Psoas muscle (tissue), 8 donors: ENCODE measurements around the gene C7orf57. TPM values are rescaled to one million over a fixed set of nuclear protein-coding genes. Genes with fewer than 3 reads are reported as not detected.

Experiments used
- ATAC-seq, 4 donors: fragments of 200-7000 bp; cut with Tn5 transposase; one replicate each; pipeline ENCODE4 v1.9.1; 2020; ENCODE audit warnings: moderate library complexity in 3 of 4, mild to moderate bottlenecking in 2 of 4
- DNase-seq, 2 donors: peaks; one replicate each; pipeline ENCODE4 v3.0.0-alpha.2; 2020
- H3K27ac ChIP-seq: fragments of 200-600 bp; one replicate; pipeline ENCODE4 v1.8.0; 2022
- H3K27me3 ChIP-seq, 3 donors: fragments of 200-600 bp in 1 of 3; one replicate each; pipeline versions ENCODE4 v1.6.1 to v1.8.0; 2013 to 2022; ENCODE audit warnings: low read length in 2 of 3, mild to moderate bottlenecking in 2 of 3, moderate library complexity in 1 of 3; ENCODE audit not compliant: insufficient read depth in 3 of 3
- H3K36me3 ChIP-seq, 2 donors: fragments of 200-600 bp in 1 of 2; one replicate each; pipeline versions ENCODE4 v1.6.1 to v1.8.0; 2013 to 2022; ENCODE audit warnings: low read depth in 1 of 2, mild to moderate bottlenecking in 1 of 2, moderate library complexity in 1 of 2; ENCODE audit not compliant: insufficient read depth in 1 of 2
- H3K4me1 ChIP-seq: fragments of 200-600 bp; one replicate; pipeline ENCODE4 v1.8.0; 2022
- H3K4me3 ChIP-seq: fragments of 200-600 bp; one replicate; pipeline ENCODE4 v1.8.0; 2022; ENCODE audit warnings: mild to moderate bottlenecking
- H3K9me3 ChIP-seq: fragments of 200-600 bp; one replicate; pipeline ENCODE4 v1.8.0; 2022
- CTCF ChIP-seq: fragments of 200-600 bp; IDR thresholded peaks from one replicate; pipeline ENCODE4 v1.8.0; 2022; ENCODE audit warnings: antibody characterized with exemption
- WGBS, 3 donors: extraction: QIAGEN DNeasy Blood & Tissue Kit; methylation state at CpG; one replicate each; pipeline versions ENCODE4 v1.1.6 to v1.1.7; 2013; 5-methylcytosine and 5-hydroxymethylcytosine counted together
- intact Hi-C, 2 donors: fragments of 100-400 bp; cut with DNase I; formaldehyde crosslinking; loops; one replicate each; pipeline versions ENCODE4 v1.11.0 to v1.14.2; 2022
- polyA plus RNA-seq, 3 donors: library from polyadenylated mRNA; stranded (reverse); fragments of 200-250 nt; gene quantifications; one replicate each; pipeline ENCODE4 v1.2.3, GENCODE V29; 2013
- total RNA-seq, 4 donors: library from RNA; stranded (reverse); fragmentation: NEBNext Ultra II Directional in 2 of 4; extraction: Animal tissue kit (Norgen Biotek cat#: 25700) in 2 of 4; gene quantifications; one replicate each; pipeline versions ENCODE4 v1.2.1 to v1.2.4, GENCODE V29; 2021 to 2023
- donor health status: healthy with polysubstance abuse.
- donor health status: DM: no; HTN: no; CAD: no; lungs with moderate emphysema.
- donor health status: Bipolar disorder and iron deficiency.
- donor health status: healthy.
- donor health status: DM: yes; HTN: yes; CAD: no.
- donor health status: DM: no; HTN: no; CAD: no.
- donor health status: DM: no; HTN: no; CAD: no.
- donor health status: DM: yes; HTN: yes; CAD: no.

The C7orf57 gene
- total and polyA plus RNA-seq, 7 donors: 0.01 to 0.06 TPM; not detected in 5

GRCh38 chr7:48083114-48083830, 47.9 kb downstream of the C7orf57 start:
- no peak overlapping the region for H3K27ac ChIP-seq
- no peaks in the 10 kb centered on the region for H3K36me3 ChIP-seq
- DNase-seq (no peak), ATAC-seq (no peak)
- intact Hi-C loops: no loop called here
- TF ChIP-seq CTCF: no peak
- 55 to 63% (median 61%) methylated on average over 6 of the region's 6 CpGs for WGBS, 3 donors
- peaks cover 5% of the 10 kb centered on the region for H3K4me1 ChIP-seq
- H3K9me3 ChIP-seq: no peaks in the 10 kb centered on the region
- no peak overlapping the region for H3K4me3 ChIP-seq
- H3K27me3 ChIP-seq: no peaks in the 10 kb centered on the region

GRCh38 chr7:48084727-48085432, 49.5 kb downstream of the C7orf57 start:
- peaks cover 5% of the 10 kb centered on the region for H3K4me1 ChIP-seq
- peak; percentile 67 to 68 for DNase-seq

GRCh38 chr7:48085433-48085791, 50.1 kb downstream of the C7orf57 start:
- H3K4me1 ChIP-seq: peaks cover 5% of the 10 kb centered on the region
- DNase-seq: no peak
- 90 to 96% (median 91%) methylated on average over 1 of the region's 1 CpG for WGBS, 3 donors
- H3K27ac ChIP-seq: peak overlapping the region; percentile 38
- intact Hi-C loops: loop anchor here in 1 of 2 donors (5.0 kb wide), 2 partner anchors 48 to 103 kb away; partner anchors contain the start of gene C7orf57
- no peak overlapping the region for H3K4me3 ChIP-seq
- no peak for ATAC-seq
- peaks cover 0 to 2% of the 10 kb centered on the region in 2 donors for H3K36me3 ChIP-seq
- H3K27me3 ChIP-seq: no peaks in the 10 kb centered on the region
- H3K9me3 ChIP-seq: no peaks in the 10 kb centered on the region
- TF ChIP-seq CTCF: no peak

More at GRCh38 chr7:48084727-48085432, 49.5 kb downstream of the C7orf57 start:
- no peak for TF ChIP-seq CTCF
- H3K27ac ChIP-seq: peak overlapping the region; percentile 38
- H3K9me3 ChIP-seq: no peaks in the 10 kb centered on the region
- H3K4me3 ChIP-seq: no peak overlapping the region
- no peaks in the 10 kb centered on the region for H3K27me3 ChIP-seq
- peak in 3 of 4 donors; percentile 17 to 28 (median 27) for ATAC-seq
- no peaks in the 10 kb centered on the region for H3K36me3 ChIP-seq
- WGBS, 3 donors: 67 to 75% (median 73%) methylated on average over 9 of the region's 9 CpGs
- intact Hi-C loops: loop anchor here in 1 of 2 donors (5.0 kb wide), 2 partner anchors 48 to 103 kb away; partner anchors contain the start of gene C7orf57

- H3K27ac ChIP-seq: no peak overlapping the region
- H3K4me1 ChIP-seq: peaks cover 5% of the 10 kb centered on the region
- WGBS, 3 donors: 62 to 71% (median 68%) methylated on average over 1 of the region's 1 CpG
- H3K4me3 ChIP-seq: no peak overlapping the region
- peaks cover 0 to 7% of the 10 kb centered on the region in 2 donors for H3K36me3 ChIP-seq
- ATAC-seq (no peak), DNase-seq (no peak)
- no peaks in the 10 kb centered on the region for H3K9me3 ChIP-seq
- no peak for TF ChIP-seq CTCF
- intact Hi-C loops: loop anchor here in 1 of 2 donors (5.0 kb wide), 2 partner anchors 49 to 104 kb away; partner anchors contain the start of gene C7orf57
- H3K27me3 ChIP-seq: no peaks in the 10 kb centered on the region
These were observed 50.6 kb downstream of the C7orf57 start for GRCh38 chr7:48085942-48086341.
